AG10803 (cell line): ENCODE measurements around the gene C1QA.

ENCODE experiments used
- DNase-seq: peaks from one replicate; pipeline ENCODE4 v3.0.0; 2010; ENCODE audit warnings: low read depth
- H3K4me3 ChIP-seq: 2 replicates; pipeline ENCODE4 v1.5.1; 2011; ENCODE audit warnings: mild to moderate bottlenecking, low read length, control low read depth
- CTCF ChIP-seq: conservative IDR thresholded peaks from 2 replicates; pipeline ENCODE4 v1.5.1; 2011; ENCODE audit warnings: mild to moderate bottlenecking, low read length, control low read depth, inconsistent platforms

Gene C1QA

GRCh38 chr1:22636353-22636752 is at the start of gene C1QA:
TSS of gene C1QA (plus strand) at chr1:22636628. CDS start at chr1:22637617, 989 bp downstream.
- H3K4me3 ChIP-seq, result no peak within 1 kb of the TSS
- no peak for DNase-seq
- no peak for TF ChIP-seq CTCF

GRCh38 chr1:22587247-22587646 is 49.2 kb upstream of the C1QA start:
- H3K4me3 ChIP-seq, result no peak overlapping the region
- DNase-seq, result no peak
- TF ChIP-seq CTCF, result no peak

- no peak overlapping the region for H3K4me3 ChIP-seq
- no peak for TF ChIP-seq CTCF
- DNase-seq, result no peak
Observed at GRCh38 chr1:22588899-22589422, 47.5 kb upstream of the C1QA start.

GRCh38 chr1:22591576-22591975 is 44.9 kb upstream of the C1QA start:
- no peak for TF ChIP-seq CTCF
- no peak overlapping the region for H3K4me3 ChIP-seq
- DNase-seq, result no peak

- DNase-seq, result no peak
- no peak for TF ChIP-seq CTCF
- no peak overlapping the region for H3K4me3 ChIP-seq
Observed at GRCh38 chr1:22592051-22592450, 44.4 kb upstream of the C1QA start.

- DNase-seq, result no peak
- no peak overlapping the region for H3K4me3 ChIP-seq
- TF ChIP-seq CTCF, result no peak
Observed at GRCh38 chr1:22592919-22593790, 43.3 kb upstream of the C1QA start.

GRCh38 chr1:22594396-22594795 is 42.0 kb upstream of the C1QA start:
- no peak overlapping the region for H3K4me3 ChIP-seq
- TF ChIP-seq CTCF, result no peak
- no peak for DNase-seq
